K562 (cell line): Measurements from ENCODE around the gene CENPP. TPM values are rescaled to one million over a fixed set of nuclear protein-coding genes. Genes with fewer than 3 reads are reported as not detected.

Source experiments
- ATAC-seq: fragments of 200-7000 bp; cut with Tn5 transposase; 3 replicates; pipeline ENCODE4 v1.9.1; 2020; ENCODE audit warnings: moderate library complexity
- BruUV-seq: library from RNA; stranded (reverse); fragments of 400-500 nt; replicated peaks from 2 replicates; lab custom pipeline; 2021; lab: Mats Ljungman, UMichigan
- CTCF ChIA-PET: fragments of 300-600 bp; formaldehyde crosslinking; extraction: SDS; loops from one replicate; lab custom pipeline; 2021; ENCODE audit warnings: low intra/inter-chr PET ratio; lab: Yijun Ruan, JAX
- POLR2A ChIA-PET: fragments of 300-600, 350-650 bp; sonication (Branson Sonifier 250); formaldehyde crosslinking; extraction: SDS; loops from one replicate; lab custom pipeline; 2021; ENCODE audit warnings: antibody characterized with exemption, inconsistent platforms; lab: Yijun Ruan, JAX
- DNase-seq, 4 experiments: peaks; one replicate each; pipeline versions ENCODE4 v3.0.0 to v3.0.0-alpha.2; 2011 to 2018; ENCODE audit warnings: low spot score in 3 of 4, mixed read lengths in 3 of 4; ENCODE audit errors: extremely low read depth in 1 of 4
- FAIRE-seq: peaks from 2 replicates; lab custom pipeline; 2011; peaks lifted over from hg19 to GRCh38; lab: Jason Lieb, UNC
- H2AFZ ChIP-seq: 2 replicates; pipeline ENCODE4 v1.6.0; 2011; ENCODE audit warnings: low read depth, low read length, control low read depth, inconsistent platforms
- H3K27ac ChIP-seq: fragments of 200-600 bp; 3 replicates; pipeline ENCODE4 v1.8.0; 2011; ENCODE audit warnings: low read depth, mild to moderate bottlenecking, control low read depth, inconsistent platforms, low read length, moderate library complexity, mixed read lengths; ENCODE audit errors: extremely low read depth
- H3K27me3 ChIP-seq, 2 experiments: fragments of 300-600 bp in 1 of 2; 2 replicates in 1 of 2; 3 replicates in 1 of 2; pipeline versions ENCODE4 v1.6.0 to v1.8.0; 2011; ENCODE audit warnings: inconsistent platforms in 2 of 2, low read length in 2 of 2, mild to moderate bottlenecking in 1 of 2, mixed read lengths in 1 of 2, moderate library complexity in 1 of 2; ENCODE audit not compliant: control insufficient read depth in 2 of 2, insufficient read depth in 2 of 2
- H3K36me3 ChIP-seq: fragments of 300-600 bp; 3 replicates; pipeline ENCODE4 v1.8.0; 2011; ENCODE audit warnings: mild to moderate bottlenecking, low read length, inconsistent platforms; ENCODE audit not compliant: control insufficient read depth, insufficient read depth
- H3K4me1 ChIP-seq, 2 experiments: fragments of 200-600 bp in 1 of 2; replicated peaks in 1 of 2; 2 replicates in 1 of 2; 3 replicates in 1 of 2; pipeline versions ENCODE4 v1.5.1 to v1.8.0; 2011; ENCODE audit warnings: inconsistent platforms in 2 of 2, low read length in 2 of 2, mild to moderate bottlenecking in 1 of 2, mixed read lengths in 1 of 2, moderate library complexity in 1 of 2; ENCODE audit not compliant: control insufficient read depth in 2 of 2, insufficient read depth in 2 of 2
- H3K4me2 ChIP-seq: 2 replicates; pipeline ENCODE4 v1.6.1; 2011; ENCODE audit warnings: low read length, control low read depth, inconsistent platforms, mixed read lengths; ENCODE audit not compliant: insufficient read depth
- H3K4me3 ChIP-seq: fragments of 200-600 bp; sonication (generic), shearing (Covaris generic); 2 replicates; pipeline ENCODE4 v1.5.1; 2016; ENCODE audit warnings: control low read depth, inconsistent platforms
- H3K79me2 ChIP-seq: fragments of 200-600 bp; 3 replicates; pipeline ENCODE4 v1.8.0; 2011; ENCODE audit warnings: low read length, inconsistent platforms; ENCODE audit not compliant: control insufficient read depth, insufficient read depth
- H3K9ac ChIP-seq, 2 experiments: 2 replicates each; pipeline versions ENCODE4 v1.6.0 to v1.6.1; 2011; ENCODE audit warnings: low read depth in 2 of 2, low read length in 2 of 2, control low read depth in 1 of 2, inconsistent platforms in 1 of 2, mild to moderate bottlenecking in 1 of 2, mixed read lengths in 1 of 2; ENCODE audit not compliant: insufficient read depth in 1 of 2
- H3K9me1 ChIP-seq: one replicate; pipeline ENCODE4 v1.6.0; 2011; ENCODE audit warnings: inconsistent platforms, mild to moderate bottlenecking, low read length, moderate library complexity; ENCODE audit not compliant: control insufficient read depth, insufficient read depth
- H3K9me3 ChIP-seq: replicated peaks from 2 replicates; pipeline ENCODE4 v1.5.1; 2011; ENCODE audit warnings: low read depth, low read length, inconsistent platforms; ENCODE audit not compliant: control insufficient read depth, insufficient read depth
- H4K20me1 ChIP-seq: replicated peaks from 2 replicates; pipeline ENCODE4 v1.6.1; 2011; ENCODE audit warnings: low read length, inconsistent platforms, mixed read lengths; ENCODE audit not compliant: control insufficient read depth, insufficient read depth
- GTF2F1 ChIP-seq: IDR thresholded peaks from 2 replicates; pipeline ENCODE4 v1.6.1; 2011; ENCODE audit warnings: low read depth, low read length, improper control_type of control experiment
- MECOM ChIP-seq: fragments of 250-450 bp; sonication (Bioruptor Pico); IDR thresholded peaks from 2 replicates; pipeline ENCODE4 v1.8.0; 2022; ENCODE audit warnings: inconsistent platforms
- SMC3 ChIP-seq: conservative IDR thresholded peaks from 2 replicates; pipeline ENCODE4 v1.6.1; 2011; ENCODE audit warnings: low read depth, low read length, improper control_type of control experiment; ENCODE audit not compliant: insufficient read depth
- XRCC3 ChIP-seq: fragments of 450-650 bp; IDR thresholded peaks from 2 replicates; pipeline ENCODE4 v1.6.1; 2017; ENCODE audit warnings: mild to moderate bottlenecking, moderate library complexity
- ZNF280A ChIP-seq: fragments of 450-650 bp; IDR thresholded peaks from 2 replicates; pipeline ENCODE4 v1.6.1; 2018; ENCODE audit warnings: mild to moderate bottlenecking, low read depth; ENCODE audit not compliant: partially characterized antibody
- WGBS: fragments of 100-300 bp; shearing (Covaris generic); methylation state at CpG from one replicate; pipeline ENCODE4 v1.1.6; 2016; ENCODE audit warnings: low coverage, mixed read lengths; ENCODE audit not compliant: insufficient coverage; ENCODE audit errors: missing lambda C conversion rate; 5-methylcytosine and 5-hydroxymethylcytosine counted together
- in situ Hi-C: fragments of 300-500 bp; cut with MboI; formaldehyde crosslinking; loops from 4 replicates; pipeline ENCODE4 v1.15.0; 2018; ENCODE audit warnings: inconsistent platforms, mixed read lengths
- intact Hi-C: fragments of 100-400 bp; cut with micrococcal nuclease; formaldehyde crosslinking; loops from 2 replicates; pipeline ENCODE4 v1.14.2; 2022
- polyA plus RNA-seq, 8 experiments: library from polyadenylated mRNA; depleted of rRNA in 4 of 8; stranded (reverse) in 5 of 8; unstranded in 3 of 8; fragments of >200 nt; fragmentation: Nextera tagmentation in 2 of 8; fragmentation: Illumina TruSeq in 1 of 8; extraction: Ambion mirVana in 2 of 8; extraction: Trizol in 1 of 8; gene quantifications; 2 replicates each; pipeline versions ENCODE4 v1.2.1 to v1.2.3, GENCODE V29; 2011 to 2014; ENCODE audit warnings: inconsistent platforms in 1 of 8, missing spikeins in 1 of 8
- total RNA-seq, 7 experiments: library from RNA; depleted of rRNA in 6 of 7; stranded (reverse); fragments of >200 nt in 6 of 7; fragmentation: Illumina TruSeq in 2 of 7; extraction: Trizol in 2 of 7; gene quantifications; 2 replicates each; pipeline versions ENCODE4 v1.2.1 to v1.2.3, GENCODE V29; 2011 to 2021; ENCODE audit warnings: low replicate concordance in 1 of 7

The CENPP gene
- total and polyA plus RNA-seq, 9 of the 15 experiments (the other 6 are each of a cell fraction or from before 2014, with no cell fraction given) = 8.0 to 28.5 (median 17.9) TPM

GRCh38 chr9:92429836-92430235, 104.1 kb downstream of the CENPP start:
- no TSS peak for BruUV-seq
- ChIA-PET CTCF (interaction anchor here (0.6 kb wide), 1 partner anchor 487 kb away, joined by 4 read pairs; no protein-coding TSS in a partner anchor), POLR2A (no interaction called here)
- Histone ChIP-seq H3K79me2 (no peaks in the 10 kb centered on the region), H3K36me3 (no peaks in the 10 kb centered on the region), H3K4me3 (no peak overlapping the region), H3K4me2 (no peak overlapping the region), H3K27me3 (no peaks in the 10 kb centered on the region), H2AFZ (no peak overlapping the region), H3K4me1 (no peaks in the 10 kb centered on the region), H4K20me1 (no peaks in the 10 kb centered on the region), H3K9ac (no peak overlapping the region), H3K9me3 (no peaks in the 10 kb centered on the region), H3K9me1 (no peaks in the 10 kb centered on the region), H3K27ac (no peak overlapping the region)
- FAIRE-seq (no peak), DNase-seq (no peak), ATAC-seq (no peak)
- in situ Hi-C loops (loop anchor here (10.0 kb wide), 1 partner anchor 295 kb away; no protein-coding TSS in a partner anchor), intact Hi-C loops (loop anchor here (10.0 kb wide), 1 partner anchor 75 kb away; no protein-coding TSS in a partner anchor)
- WGBS = 41% methylated on average over 2 of the region's 2 CpGs
- TF ChIP-seq GTF2F1 (no peak), ZNF280A (no peak), SMC3 (no peak), MECOM (CRISPR knock-in tag) (no peak), XRCC3 (no peak)
